Liver (tissue), 3 donors: Measurements from ENCODE around the gene CD9.

Experiments
- EGR1 ChIP-seq, 2 donors: IDR thresholded peaks; 2 replicates each; pipeline ENCODE4 v1.6.1; 2016 to 2018; ENCODE audit warnings: antibody characterized with exemption in 2 of 2, low read depth in 2 of 2
- GABPA ChIP-seq, 2 donors: IDR thresholded peaks in 1 of 2; conservative IDR thresholded peaks in 1 of 2; 2 replicates each; pipeline ENCODE4 v1.6.1; 2016; ENCODE audit warnings: antibody characterized with exemption in 2 of 2, mild to moderate bottlenecking in 1 of 2, moderate library complexity in 1 of 2
- JUND ChIP-seq, 2 donors: IDR thresholded peaks; 2 replicates each; pipeline ENCODE4 v1.6.1; 2016; ENCODE audit warnings: antibody characterized with exemption in 2 of 2
- NR2F2 ChIP-seq: IDR thresholded peaks from 2 replicates; pipeline ENCODE4 v1.6.1; 2016; ENCODE audit warnings: antibody characterized with exemption
- RAD21 ChIP-seq, 2 donors: IDR thresholded peaks; 2 replicates each; pipeline ENCODE4 v1.6.1; 2016; ENCODE audit warnings: antibody characterized with exemption in 2 of 2, mild to moderate bottlenecking in 2 of 2
- RXRA ChIP-seq, 2 donors: IDR thresholded peaks; 2 replicates each; pipeline ENCODE4 v1.6.1; 2017 to 2018; ENCODE audit warnings: antibody characterized with exemption in 2 of 2, mild to moderate bottlenecking in 1 of 2
- SP1 ChIP-seq: IDR thresholded peaks from 2 replicates; pipeline ENCODE4 v1.6.1; 2018; ENCODE audit warnings: antibody characterized with exemption, mild to moderate bottlenecking
- YY1 ChIP-seq: IDR thresholded peaks from 2 replicates; pipeline ENCODE4 v1.6.1; 2016; ENCODE audit warnings: antibody characterized with exemption, mild to moderate bottlenecking
- TF ChIP-seq, protein P1 (sequence below): fragments of 150-350 bp; IDR thresholded peaks from 2 replicates; pipeline ENCODE4 v1.5.1; 2017; ENCODE audit warnings: improper control_type of control experiment, low read depth, low read length; ENCODE audit not compliant: missing input control
- TF ChIP-seq, protein P2 (sequence below): IDR thresholded peaks from 2 replicates; pipeline ENCODE4 v1.6.1; 2016; ENCODE audit warnings: antibody characterized with exemption
- TF ChIP-seq, protein P3 (sequence below): IDR thresholded peaks from 2 replicates; pipeline ENCODE4 v1.6.1; 2016; ENCODE audit warnings: antibody characterized with exemption
- TF ChIP-seq, protein P4 (sequence below): IDR thresholded peaks from 2 replicates; pipeline ENCODE4 v1.6.1; 2016; ENCODE audit warnings: antibody characterized with exemption
- TF ChIP-seq, protein P5 (sequence below): IDR thresholded peaks from 2 replicates; pipeline ENCODE4 v1.6.1; 2016; ENCODE audit warnings: antibody characterized with exemption, mild to moderate bottlenecking
- donor health status: healthy.
- donor health status: healthy.

DNA sequence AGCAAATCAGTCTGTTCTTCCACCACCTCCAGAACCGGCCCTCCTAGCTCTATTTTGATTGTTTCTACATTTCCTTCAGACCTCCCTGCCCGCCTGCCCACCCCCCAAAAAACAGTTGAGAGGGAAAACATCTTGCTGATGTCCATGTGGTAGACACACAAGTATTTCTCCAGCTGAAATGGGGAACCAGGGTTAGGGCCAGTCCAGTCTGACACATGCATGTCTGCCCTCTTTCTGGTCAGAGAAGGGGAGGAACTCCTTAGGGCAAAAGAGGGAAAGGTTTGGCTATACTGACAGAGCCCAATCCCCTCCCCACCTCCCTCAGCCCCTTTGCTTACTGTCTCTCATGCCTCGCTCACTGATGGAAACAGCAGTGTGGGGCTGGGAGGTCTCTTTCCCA is 3.4 kb downstream of the CD9 start:
- TF ChIP-seq, protein P1, sequence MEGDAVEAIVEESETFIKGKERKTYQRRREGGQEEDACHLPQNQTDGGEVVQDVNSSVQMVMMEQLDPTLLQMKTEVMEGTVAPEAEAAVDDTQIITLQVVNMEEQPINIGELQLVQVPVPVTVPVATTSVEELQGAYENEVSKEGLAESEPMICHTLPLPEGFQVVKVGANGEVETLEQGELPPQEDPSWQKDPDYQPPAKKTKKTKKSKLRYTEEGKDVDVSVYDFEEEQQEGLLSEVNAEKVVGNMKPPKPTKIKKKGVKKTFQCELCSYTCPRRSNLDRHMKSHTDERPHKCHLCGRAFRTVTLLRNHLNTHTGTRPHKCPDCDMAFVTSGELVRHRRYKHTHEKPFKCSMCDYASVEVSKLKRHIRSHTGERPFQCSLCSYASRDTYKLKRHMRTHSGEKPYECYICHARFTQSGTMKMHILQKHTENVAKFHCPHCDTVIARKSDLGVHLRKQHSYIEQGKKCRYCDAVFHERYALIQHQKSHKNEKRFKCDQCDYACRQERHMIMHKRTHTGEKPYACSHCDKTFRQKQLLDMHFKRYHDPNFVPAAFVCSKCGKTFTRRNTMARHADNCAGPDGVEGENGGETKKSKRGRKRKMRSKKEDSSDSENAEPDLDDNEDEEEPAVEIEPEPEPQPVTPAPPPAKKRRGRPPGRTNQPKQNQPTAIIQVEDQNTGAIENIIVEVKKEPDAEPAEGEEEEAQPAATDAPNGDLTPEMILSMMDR, result no peak
- TF ChIP-seq GABPA (IDR thresholded peaks at IDR 0.05 in 1 of 2, conservative IDR thresholded peaks at IDR 0.05 in 1 of 2) (no peak), YY1 (no peak), JUND (IDR thresholded peaks at IDR 0.05) (no peak), EGR1 (IDR thresholded peaks at IDR 0.05; ENCODE audit: low read depth in 2 of 2) (no peak), RAD21 (IDR thresholded peaks at IDR 0.05) (no peak), SP1 (no peak), RXRA (IDR thresholded peaks at IDR 0.05) (no peak), NR2F2 (no peak)
- TF ChIP-seq, protein P2, sequence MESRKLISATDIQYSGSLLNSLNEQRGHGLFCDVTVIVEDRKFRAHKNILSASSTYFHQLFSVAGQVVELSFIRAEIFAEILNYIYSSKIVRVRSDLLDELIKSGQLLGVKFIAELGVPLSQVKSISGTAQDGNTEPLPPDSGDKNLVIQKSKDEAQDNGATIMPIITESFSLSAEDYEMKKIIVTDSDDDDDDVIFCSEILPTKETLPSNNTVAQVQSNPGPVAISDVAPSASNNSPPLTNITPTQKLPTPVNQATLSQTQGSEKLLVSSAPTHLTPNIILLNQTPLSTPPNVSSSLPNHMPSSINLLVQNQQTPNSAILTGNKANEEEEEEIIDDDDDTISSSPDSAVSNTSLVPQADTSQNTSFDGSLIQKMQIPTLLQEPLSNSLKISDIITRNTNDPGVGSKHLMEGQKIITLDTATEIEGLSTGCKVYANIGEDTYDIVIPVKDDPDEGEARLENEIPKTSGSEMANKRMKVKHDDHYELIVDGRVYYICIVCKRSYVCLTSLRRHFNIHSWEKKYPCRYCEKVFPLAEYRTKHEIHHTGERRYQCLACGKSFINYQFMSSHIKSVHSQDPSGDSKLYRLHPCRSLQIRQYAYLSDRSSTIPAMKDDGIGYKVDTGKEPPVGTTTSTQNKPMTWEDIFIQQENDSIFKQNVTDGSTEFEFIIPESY, result no peak
- TF ChIP-seq, protein P3, sequence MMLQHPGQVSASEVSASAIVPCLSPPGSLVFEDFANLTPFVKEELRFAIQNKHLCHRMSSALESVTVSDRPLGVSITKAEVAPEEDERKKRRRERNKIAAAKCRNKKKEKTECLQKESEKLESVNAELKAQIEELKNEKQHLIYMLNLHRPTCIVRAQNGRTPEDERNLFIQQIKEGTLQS, result no peak
- TF ChIP-seq, protein P4, sequence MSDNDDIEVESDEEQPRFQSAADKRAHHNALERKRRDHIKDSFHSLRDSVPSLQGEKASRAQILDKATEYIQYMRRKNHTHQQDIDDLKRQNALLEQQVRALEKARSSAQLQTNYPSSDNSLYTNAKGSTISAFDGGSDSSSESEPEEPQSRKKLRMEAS, result no peak
- TF ChIP-seq, protein P5, sequence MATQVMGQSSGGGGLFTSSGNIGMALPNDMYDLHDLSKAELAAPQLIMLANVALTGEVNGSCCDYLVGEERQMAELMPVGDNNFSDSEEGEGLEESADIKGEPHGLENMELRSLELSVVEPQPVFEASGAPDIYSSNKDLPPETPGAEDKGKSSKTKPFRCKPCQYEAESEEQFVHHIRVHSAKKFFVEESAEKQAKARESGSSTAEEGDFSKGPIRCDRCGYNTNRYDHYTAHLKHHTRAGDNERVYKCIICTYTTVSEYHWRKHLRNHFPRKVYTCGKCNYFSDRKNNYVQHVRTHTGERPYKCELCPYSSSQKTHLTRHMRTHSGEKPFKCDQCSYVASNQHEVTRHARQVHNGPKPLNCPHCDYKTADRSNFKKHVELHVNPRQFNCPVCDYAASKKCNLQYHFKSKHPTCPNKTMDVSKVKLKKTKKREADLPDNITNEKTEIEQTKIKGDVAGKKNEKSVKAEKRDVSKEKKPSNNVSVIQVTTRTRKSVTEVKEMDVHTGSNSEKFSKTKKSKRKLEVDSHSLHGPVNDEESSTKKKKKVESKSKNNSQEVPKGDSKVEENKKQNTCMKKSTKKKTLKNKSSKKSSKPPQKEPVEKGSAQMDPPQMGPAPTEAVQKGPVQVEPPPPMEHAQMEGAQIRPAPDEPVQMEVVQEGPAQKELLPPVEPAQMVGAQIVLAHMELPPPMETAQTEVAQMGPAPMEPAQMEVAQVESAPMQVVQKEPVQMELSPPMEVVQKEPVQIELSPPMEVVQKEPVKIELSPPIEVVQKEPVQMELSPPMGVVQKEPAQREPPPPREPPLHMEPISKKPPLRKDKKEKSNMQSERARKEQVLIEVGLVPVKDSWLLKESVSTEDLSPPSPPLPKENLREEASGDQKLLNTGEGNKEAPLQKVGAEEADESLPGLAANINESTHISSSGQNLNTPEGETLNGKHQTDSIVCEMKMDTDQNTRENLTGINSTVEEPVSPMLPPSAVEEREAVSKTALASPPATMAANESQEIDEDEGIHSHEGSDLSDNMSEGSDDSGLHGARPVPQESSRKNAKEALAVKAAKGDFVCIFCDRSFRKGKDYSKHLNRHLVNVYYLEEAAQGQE, result no peak
